ENCODE results near the gene PRKCZ. TPM values are rescaled to one million over a fixed set of nuclear protein-coding genes. Genes with fewer than 3 reads are reported as not detected.

The PRKCZ gene
- total and polyA plus RNA-seq, 2 experiments from 2014 or later, result 1.4 to 2.8 TPM

DNA sequence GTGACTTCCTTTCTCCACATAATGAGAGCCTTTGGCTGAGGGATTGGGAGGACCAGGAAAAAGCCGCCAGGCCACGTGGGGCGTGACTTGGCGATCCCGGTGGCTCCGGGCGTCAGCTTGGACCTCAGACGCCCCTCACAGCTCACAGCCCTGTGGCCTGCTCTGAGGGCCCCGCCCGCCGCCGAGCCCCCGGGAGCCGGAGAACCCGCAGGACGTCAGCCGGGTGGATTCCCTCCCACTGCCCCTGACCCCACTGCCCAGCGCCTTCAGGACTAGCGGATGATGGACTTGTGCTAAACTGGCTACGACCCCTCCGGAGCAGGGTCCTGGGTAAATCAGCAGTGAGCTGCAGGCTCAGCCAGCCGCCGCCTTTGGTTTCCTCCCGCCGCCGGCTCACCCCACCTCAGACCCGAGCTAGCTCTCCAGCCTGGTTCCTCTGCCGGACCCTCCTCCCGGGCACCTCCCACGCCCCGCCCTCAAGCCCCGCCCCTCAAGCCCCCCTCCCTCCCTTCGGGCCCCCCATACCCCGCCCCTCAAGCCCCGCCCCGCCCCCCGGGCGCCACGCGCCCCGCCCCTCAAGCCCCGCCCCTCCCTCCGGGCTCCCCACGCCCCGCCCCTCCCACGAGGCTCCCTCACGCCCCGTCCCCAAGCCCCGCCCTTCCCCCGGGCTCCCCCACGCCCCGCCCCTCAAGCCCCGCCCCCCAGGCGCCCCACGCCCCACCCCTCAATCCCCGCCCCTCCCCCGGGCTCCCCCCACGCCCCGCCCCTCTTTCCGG is 154.4 kb downstream of the PRKCZ start:
- peak overlapping the region; percentile 75 for H3K27ac ChIP-seq
- H3K36me3 ChIP-seq (ENCODE audit: low read depth), result no peaks in the 10 kb centered on the region
- H2AFZ ChIP-seq, result peak overlapping the region; percentile 73
- H3K4me3 ChIP-seq, result peak overlapping the region; percentile 68
- H3K9me2 ChIP-seq (ENCODE audit: insufficient read depth), result no peaks in the 10 kb centered on the region
- H3K79me2 ChIP-seq (ENCODE audit: insufficient read depth), result peaks cover 29% of the 10 kb centered on the region
- peak; percentile 78 for DNase-seq
- in situ Hi-C loops (cut with MboI), result loop anchor here (5.0 kb wide), 1 partner anchor 168 kb away; no protein-coding TSS in a partner anchor
- no peaks in the 10 kb centered on the region for H3K9me3 ChIP-seq (ENCODE audit: low read depth)
- H4K20me1 ChIP-seq (ENCODE audit: insufficient read depth), result no peaks in the 10 kb centered on the region
- H3K9ac ChIP-seq, result peak overlapping the region; percentile 83
- H3F3A ChIP-seq (ENCODE audit: insufficient read depth), result peaks cover 16% of the 10 kb centered on the region; the same call in 1 of the 2 replicates
- WGBS, 2 experiments (ENCODE audit: low coverage in 1 of 2, low lambda C conversion rate in 2 of 2, missing lambda C conversion rate in 2 of 2), result 1 to 4% methylated on average over 25 to 59 of the region's 60 CpGs
- peak overlapping the region; percentile 75 for H3K4me2 ChIP-seq (ENCODE audit: unreplicated experiment)
- TF ChIP-seq EZH2 (IDR thresholded peaks at IDR 0.05; ENCODE audit: insufficient read depth, poor library complexity, severe bottlenecking), result no peak
- no peak for TF ChIP-seq EZH2phosphoT487 (IDR thresholded peaks at IDR 0.05; ENCODE audit: insufficient read depth, low read depth)
- no peaks in the 10 kb centered on the region for H3K27me3 ChIP-seq (replicated peaks; ENCODE audit: insufficient read depth)
- H3K4me1 ChIP-seq (ENCODE audit: insufficient read depth), result peaks cover 29% of the 10 kb centered on the region

DNA sequence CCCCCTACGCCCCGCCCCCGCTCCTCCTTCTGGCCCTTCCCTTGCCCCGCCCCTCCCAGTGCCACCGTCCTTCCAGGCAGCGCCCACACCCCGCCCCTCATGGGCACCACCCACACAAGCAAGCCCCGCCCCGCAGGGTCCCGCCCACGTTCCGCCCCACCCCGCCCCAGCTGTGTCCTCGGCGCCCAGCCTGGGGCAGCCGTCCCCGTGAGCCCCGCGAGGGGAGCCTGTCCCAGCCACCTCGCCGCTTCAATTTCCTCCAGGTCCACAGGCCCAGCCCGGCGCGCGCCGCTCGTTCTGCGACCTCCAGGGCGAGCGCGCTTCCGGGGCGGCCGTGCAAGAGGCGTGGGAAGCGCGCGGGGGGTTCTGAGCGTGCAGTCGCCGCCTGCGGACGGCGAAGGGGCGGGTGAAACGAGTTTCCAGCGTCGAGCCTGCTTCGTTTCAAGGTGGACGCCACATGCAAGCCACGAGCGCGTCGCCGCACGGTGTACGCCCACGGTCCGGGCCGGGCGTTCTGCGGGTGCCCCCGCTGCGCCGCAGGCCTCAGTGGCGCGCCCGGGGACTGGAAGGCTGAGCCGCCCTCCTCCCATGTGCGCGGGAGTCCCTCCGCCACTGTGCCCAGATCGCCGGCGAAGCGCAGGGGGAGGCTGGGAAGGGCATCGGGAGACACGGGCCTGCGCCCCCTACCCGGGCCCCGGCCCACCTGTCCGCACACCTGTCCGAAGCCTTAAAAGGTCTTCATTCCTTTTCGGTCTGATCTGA is 155.2 kb downstream of the PRKCZ start:
- Histone ChIP-seq H3K4me2 (ENCODE audit: unreplicated experiment) (peak overlapping the region; percentile 72), H4K20me1 (ENCODE audit: insufficient read depth) (no peaks in the 10 kb centered on the region), H3K4me1 (ENCODE audit: insufficient read depth) (peaks cover 23% of the 10 kb centered on the region), H3K9me2 (ENCODE audit: insufficient read depth) (no peaks in the 10 kb centered on the region), H3K27me3 (replicated peaks; ENCODE audit: insufficient read depth) (no peaks in the 10 kb centered on the region), H3K36me3 (ENCODE audit: low read depth) (no peaks in the 10 kb centered on the region), H3K4me3 (peak overlapping the region; percentile 72), H2AFZ (peak overlapping the region; percentile 71), H3K9ac (peak overlapping the region; percentile 79), H3K9me3 (ENCODE audit: low read depth) (no peaks in the 10 kb centered on the region), H3K79me2 (ENCODE audit: insufficient read depth) (peaks cover 22% of the 10 kb centered on the region), H3K27ac (peak overlapping the region; percentile 75), H3F3A (ENCODE audit: insufficient read depth) (peaks cover 16% of the 10 kb centered on the region; the same call in 1 of the 2 replicates)
- WGBS, 2 experiments (ENCODE audit: low coverage in 1 of 2, low lambda C conversion rate in 2 of 2, missing lambda C conversion rate in 2 of 2), result 10 to 11% methylated on average over 58 to 83 of the region's 84 CpGs
- in situ Hi-C loops (cut with MboI), result no loop called here
- DNase-seq, result peak; percentile 99
- no peak for TF ChIP-seq EZH2phosphoT487 (IDR thresholded peaks at IDR 0.05; ENCODE audit: insufficient read depth, low read depth)
- TF ChIP-seq EZH2 (IDR thresholded peaks at IDR 0.05; ENCODE audit: insufficient read depth, poor library complexity, severe bottlenecking), result no peak

GRCh38 chr1:2206813-2207487 is 156.7 kb downstream of the PRKCZ start:
- in situ Hi-C loops (cut with MboI), result no loop called here
- Histone ChIP-seq H3K9ac (peak overlapping the region; percentile 87), H3K27ac (peak overlapping the region; percentile 97)

More at GRCh38 chr1:2206813-2207487, 156.7 kb downstream of the PRKCZ start:
- H3K4me1 ChIP-seq (ENCODE audit: insufficient read depth), result peaks cover 23% of the 10 kb centered on the region
- DNase-seq, result no peak
- H3K4me2 ChIP-seq (ENCODE audit: unreplicated experiment), result peak overlapping the region; percentile 67
- TF ChIP-seq EZH2phosphoT487 (IDR thresholded peaks at IDR 0.05; ENCODE audit: insufficient read depth, low read depth) (no peak), EZH2 (IDR thresholded peaks at IDR 0.05; ENCODE audit: insufficient read depth, poor library complexity, severe bottlenecking) (no peak)
- WGBS, 2 experiments (ENCODE audit: low coverage in 1 of 2, low lambda C conversion rate in 2 of 2, missing lambda C conversion rate in 2 of 2), result 51 to 58% methylated on average over 14 to 16 of the region's 16 CpGs
- peaks cover 7% of the 10 kb centered on the region; the same call in 1 of the 2 replicates for H3K79me2 ChIP-seq (ENCODE audit: insufficient read depth)
- H4K20me1 ChIP-seq (ENCODE audit: insufficient read depth), result no peaks in the 10 kb centered on the region
- peak overlapping the region; percentile 65 for H3K4me3 ChIP-seq
- H2AFZ ChIP-seq, result peak overlapping the region; percentile 74
- peaks cover 16% of the 10 kb centered on the region; the same call in 1 of the 2 replicates for H3F3A ChIP-seq (ENCODE audit: insufficient read depth)
- H3K9me2 ChIP-seq (ENCODE audit: insufficient read depth), result no peaks in the 10 kb centered on the region
- H3K36me3 ChIP-seq (ENCODE audit: low read depth), result no peaks in the 10 kb centered on the region
- no peaks in the 10 kb centered on the region for H3K27me3 ChIP-seq (replicated peaks; ENCODE audit: insufficient read depth)
- H3K9me3 ChIP-seq (ENCODE audit: low read depth), result no peaks in the 10 kb centered on the region

Data from GM23248 (cell line).